Activated CD4-positive, alpha-beta T cell treated with anti-CD3 and anti-CD28 coated beads, Interleukin-2, amount 50 U/mL, for 1 hour (primary cell): ENCODE measurements around the gene UQCC2.
A peak's percentile ranks its signal among the peaks of the same experiment; 100 is the strongest.

Experiments
- DNase-seq: peaks from one replicate; pipeline ENCODE4 v3.0.0-alpha.2; 2020

The UQCC2 gene

GRCh38 chr6:33688451-33689147 is 22.9 kb downstream of the UQCC2 start:
- no peak for DNase-seq

GRCh38 chr6:33688006-33688405 is 23.5 kb downstream of the UQCC2 start:
- no peak for DNase-seq

- no peak for DNase-seq
These were observed 24.2 kb downstream of the UQCC2 start for GRCh38 chr6:33686981-33687975.

GRCh38 chr6:33686225-33686924 is 25.1 kb downstream of the UQCC2 start:
- DNase-seq, result no peak

- DNase-seq, result no peak
These were observed 25.9 kb downstream of the UQCC2 start for GRCh38 chr6:33685411-33686224.

GRCh38 chr6:33684983-33685382 is 26.5 kb downstream of the UQCC2 start:
- DNase-seq, result no peak

GRCh38 chr6:33684428-33684896 is 27.0 kb downstream of the UQCC2 start:
- no peak for DNase-seq

GRCh38 chr6:33683576-33684427 is 27.7 kb downstream of the UQCC2 start:
- DNase-seq, result no peak

GRCh38 chr6:33683051-33683571 is 28.4 kb downstream of the UQCC2 start:
- peak; percentile 40 for DNase-seq

GRCh38 chr6:33682341-33682740 is 29.2 kb downstream of the UQCC2 start:
- DNase-seq, result no peak

GRCh38 chr6:33679761-33680160 is 31.7 kb downstream of the UQCC2 start:
- no peak for DNase-seq

GRCh38 chr6:33678932-33679490 is 32.5 kb downstream of the UQCC2 start:
- DNase-seq, result no peak

GRCh38 chr6:33678233-33678931 is 33.1 kb downstream of the UQCC2 start:
- no peak for DNase-seq

GRCh38 chr6:33677689-33678088 is 33.8 kb downstream of the UQCC2 start:
- DNase-seq, result no peak

GRCh38 chr6:33677143-33677660 is 34.3 kb downstream of the UQCC2 start:
- DNase-seq, result no peak

- DNase-seq, result no peak
These were observed 34.9 kb downstream of the UQCC2 start for GRCh38 chr6:33676416-33677142.

- DNase-seq, result no peak
These were observed 35.5 kb downstream of the UQCC2 start for GRCh38 chr6:33675968-33676367.

GRCh38 chr6:33673851-33674250 is 37.6 kb downstream of the UQCC2 start:
- DNase-seq, result no peak

GRCh38 chr6:33672808-33673207 is 38.7 kb downstream of the UQCC2 start:
- no peak for DNase-seq
